A673 (cell line): ENCODE results near the gene RELL1. TPM values are rescaled to one million over a fixed set of nuclear protein-coding genes. Genes with fewer than 3 reads are reported as not detected.

Experiments used
- BruUV-seq: library from RNA; stranded (reverse); fragments of 400-500 nt; replicated peaks from 2 replicates; lab custom pipeline; 2021; lab: Mats Ljungman, UMichigan
- CTCF ChIA-PET: fragments of 300-600 bp; sonication (Branson Sonifier 250); formaldehyde crosslinking; loops from one replicate; lab custom pipeline; 2022; ENCODE audit warnings: antibody characterized with exemption; lab: Charles Lee
- POLR2A ChIA-PET: fragments of 300-600 bp; sonication (Branson Sonifier 250); formaldehyde crosslinking; loops from one replicate; lab custom pipeline; 2022; ENCODE audit warnings: antibody characterized with exemption; ENCODE audit not compliant: low non-redundant PET; lab: Charles Lee
- DNase-seq: peaks from one replicate; pipeline ENCODE4 v3.0.0-alpha.2; 2015; ENCODE audit warnings: low spot score
- H3K27ac ChIP-seq: fragments of 200-600 bp; sonication (generic); 2 replicates; pipeline ENCODE4 v1.5.1; 2016; ENCODE audit warnings: mixed run types, low read depth, mild to moderate bottlenecking, mixed read lengths, antibody characterized with exemption, low read length; ENCODE audit not compliant: poor library complexity, severe bottlenecking
- H3K27me3 ChIP-seq: fragments of 200-600 bp; sonication (generic); replicated peaks from 2 replicates; pipeline ENCODE4 v1.6.1; 2017; ENCODE audit warnings: mixed run types, low read depth, mild to moderate bottlenecking, mixed read lengths, antibody characterized with exemption, low read length; ENCODE audit not compliant: insufficient read depth, poor library complexity
- H3K36me3 ChIP-seq: fragments of 200-600 bp; sonication (generic); 2 replicates; pipeline ENCODE4 v1.6.1; 2016; ENCODE audit warnings: mixed run types, mild to moderate bottlenecking, mixed read lengths, antibody characterized with exemption, low read length; ENCODE audit not compliant: insufficient read depth, poor library complexity, severe bottlenecking
- H3K4me1 ChIP-seq: fragments of 200-600 bp; sonication (generic); 2 replicates; pipeline ENCODE4 v1.6.1; 2017; ENCODE audit warnings: mixed run types, mild to moderate bottlenecking, mixed read lengths, antibody characterized with exemption, low read length; ENCODE audit not compliant: insufficient read depth, poor library complexity, severe bottlenecking
- H3K4me3 ChIP-seq: fragments of 200-600 bp; sonication (generic); 2 replicates; pipeline ENCODE4 v1.5.1; 2016; ENCODE audit warnings: low read depth, mixed run types, mild to moderate bottlenecking, mixed read lengths, low read length; ENCODE audit not compliant: poor library complexity, severe bottlenecking
- H3K9me3 ChIP-seq: fragments of 200-600 bp; sonication (generic); 2 replicates; pipeline ENCODE4 v1.6.1; 2016; ENCODE audit warnings: mixed run types, low read depth, mild to moderate bottlenecking, mixed read lengths, antibody characterized with exemption, low read length; ENCODE audit not compliant: poor library complexity, severe bottlenecking
- CTCF ChIP-seq: fragments of 300-800, 200-600 bp; sonication (generic); conservative IDR thresholded peaks from 2 replicates; pipeline ENCODE4 v1.5.1; 2017; ENCODE audit warnings: low read depth, mild to moderate bottlenecking, antibody characterized with exemption, low read length, moderate library complexity, mixed read lengths
- EZH2 ChIP-seq: fragments of 200-600 bp; sonication (generic); IDR thresholded peaks from 2 replicates; pipeline ENCODE4 v1.6.1; 2017; ENCODE audit warnings: borderline replicate concordance, low read depth, mild to moderate bottlenecking, mixed read lengths, antibody characterized with exemption, low read length; ENCODE audit not compliant: poor library complexity, severe bottlenecking
- intact Hi-C: fragments of 100-400 bp; cut with micrococcal nuclease; formaldehyde crosslinking; loops from one replicate; pipeline ENCODE4 v1.10.0; 2022; ENCODE audit not compliant: unreplicated experiment
- total RNA-seq: library from RNA; stranded (reverse); gene quantifications from 2 replicates; pipeline ENCODE4 v1.2.3, GENCODE V29; 2021

Gene RELL1
- total RNA-seq, 1 experiment from 2014 or later = 6.0 TPM

GRCh38 chr4:37693030-37693429, 6.9 kb upstream of the RELL1 start:
- no peak overlapping the region for H3K4me3 ChIP-seq
- intact Hi-C loops = no loop called here
- H3K9me3 ChIP-seq = no peaks in the 10 kb centered on the region
- ChIA-PET POLR2A (no interaction called here), CTCF (no interaction called here)
- TF ChIP-seq CTCF (no peak), EZH2 (no peak)
- DNase-seq = no peak
- no peaks in the 10 kb centered on the region for H3K36me3 ChIP-seq
- no peak overlapping the region for H3K27ac ChIP-seq
- H3K4me1 ChIP-seq = no peaks in the 10 kb centered on the region
- H3K27me3 ChIP-seq = no peaks in the 10 kb centered on the region
- BruUV-seq = no TSS peak

GRCh38 chr4:37690976-37691375, 4.8 kb upstream of the RELL1 start:
- CTCF ChIA-PET = no interaction called here
- POLR2A ChIA-PET = no interaction called here

GRCh38 chr4:37689353-37690095, 3.3 kb upstream of the RELL1 start:
- intact Hi-C loops = no loop called here
- no peak overlapping the region for H3K27ac ChIP-seq
- H3K36me3 ChIP-seq = no peaks in the 10 kb centered on the region
- H3K4me1 ChIP-seq = peaks cover 9% of the 10 kb centered on the region
- no peak overlapping the region for H3K4me3 ChIP-seq
- no peaks in the 10 kb centered on the region for H3K9me3 ChIP-seq
- DNase-seq = no peak
- H3K27me3 ChIP-seq = no peaks in the 10 kb centered on the region
- BruUV-seq = no TSS peak
- ChIA-PET POLR2A (no interaction called here), CTCF (no interaction called here)
- TF ChIP-seq EZH2 = no peak
- TF ChIP-seq CTCF = no peak

More at GRCh38 chr4:37690976-37691375, 4.8 kb upstream of the RELL1 start:
- no peak for TF ChIP-seq EZH2
- TF ChIP-seq CTCF = no peak
- BruUV-seq = no TSS peak
- intact Hi-C loops = no loop called here
- H3K36me3 ChIP-seq = no peaks in the 10 kb centered on the region
- no peaks in the 10 kb centered on the region for H3K27me3 ChIP-seq
- no peaks in the 10 kb centered on the region for H3K4me1 ChIP-seq
- no peak overlapping the region for H3K4me3 ChIP-seq
- H3K9me3 ChIP-seq = no peaks in the 10 kb centered on the region
- DNase-seq = no peak
- H3K27ac ChIP-seq = no peak overlapping the region
